ENCODE measurements around the gene EEPD1.

Gene EEPD1

DNA sequence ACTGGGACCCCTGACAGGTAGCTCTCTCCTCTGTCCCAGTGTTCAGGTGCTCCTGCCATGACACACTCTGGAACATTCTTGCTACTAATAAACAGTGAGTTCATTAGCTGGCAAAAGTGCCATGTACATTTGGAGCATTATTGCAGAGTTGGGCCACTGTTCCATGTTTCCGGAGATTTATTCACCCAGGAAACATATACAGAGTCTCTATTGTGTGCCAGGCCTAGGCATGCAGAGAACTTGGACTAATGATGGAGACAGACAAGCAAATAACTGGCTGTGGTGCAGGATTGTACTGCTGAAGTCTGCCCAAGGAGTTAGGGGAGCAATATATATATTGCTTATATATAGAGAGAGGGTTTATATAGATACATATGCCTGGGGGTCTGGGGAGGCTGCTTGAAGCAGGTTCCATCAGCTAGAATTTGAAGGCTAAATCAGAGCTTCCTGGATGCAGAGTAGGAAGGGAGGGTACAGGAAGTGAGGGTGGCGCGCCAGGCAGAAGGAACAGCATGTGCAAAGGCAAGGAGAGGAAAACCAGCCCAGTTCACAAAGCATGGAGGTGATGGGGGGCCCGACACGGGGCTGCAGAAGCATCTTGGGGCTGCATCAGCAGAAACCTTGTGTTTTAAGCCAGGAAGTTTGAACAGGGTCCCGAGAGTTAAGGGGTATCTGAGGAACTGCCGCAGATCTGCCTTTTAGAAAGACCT, 22.7 kb upstream of the EEPD1 start:
- no peak for ATAC-seq
- no peak for TF ChIP-seq RARB (CRISPR knock-in tag; IDR thresholded peaks at IDR 0.05)
- TF ChIP-seq ZFP3 (CRISPR knock-in tag; IDR thresholded peaks at IDR 0.05): no peak
- TF ChIP-seq GLIS3 (CRISPR knock-in tag; IDR thresholded peaks at IDR 0.05): no peak
- TF ChIP-seq, protein P1, sequence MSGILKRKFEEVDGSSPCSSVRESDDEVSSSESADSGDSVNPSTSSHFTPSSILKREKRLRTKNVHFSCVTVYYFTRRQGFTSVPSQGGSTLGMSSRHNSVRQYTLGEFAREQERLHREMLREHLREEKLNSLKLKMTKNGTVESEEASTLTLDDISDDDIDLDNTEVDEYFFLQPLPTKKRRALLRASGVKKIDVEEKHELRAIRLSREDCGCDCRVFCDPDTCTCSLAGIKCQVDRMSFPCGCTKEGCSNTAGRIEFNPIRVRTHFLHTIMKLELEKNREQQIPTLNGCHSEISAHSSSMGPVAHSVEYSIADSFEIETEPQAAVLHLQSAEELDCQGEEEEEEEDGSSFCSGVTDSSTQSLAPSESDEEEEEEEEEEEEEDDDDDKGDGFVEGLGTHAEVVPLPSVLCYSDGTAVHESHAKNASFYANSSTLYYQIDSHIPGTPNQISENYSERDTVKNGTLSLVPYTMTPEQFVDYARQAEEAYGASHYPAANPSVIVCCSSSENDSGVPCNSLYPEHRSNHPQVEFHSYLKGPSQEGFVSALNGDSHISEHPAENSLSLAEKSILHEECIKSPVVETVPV (CRISPR knock-in tag; IDR thresholded peaks at IDR 0.05): no peak
- TF ChIP-seq BACH2 (CRISPR knock-in tag; IDR thresholded peaks at IDR 0.05; ENCODE audit: borderline replicate concordance): no peak
- TF ChIP-seq, protein P2, sequence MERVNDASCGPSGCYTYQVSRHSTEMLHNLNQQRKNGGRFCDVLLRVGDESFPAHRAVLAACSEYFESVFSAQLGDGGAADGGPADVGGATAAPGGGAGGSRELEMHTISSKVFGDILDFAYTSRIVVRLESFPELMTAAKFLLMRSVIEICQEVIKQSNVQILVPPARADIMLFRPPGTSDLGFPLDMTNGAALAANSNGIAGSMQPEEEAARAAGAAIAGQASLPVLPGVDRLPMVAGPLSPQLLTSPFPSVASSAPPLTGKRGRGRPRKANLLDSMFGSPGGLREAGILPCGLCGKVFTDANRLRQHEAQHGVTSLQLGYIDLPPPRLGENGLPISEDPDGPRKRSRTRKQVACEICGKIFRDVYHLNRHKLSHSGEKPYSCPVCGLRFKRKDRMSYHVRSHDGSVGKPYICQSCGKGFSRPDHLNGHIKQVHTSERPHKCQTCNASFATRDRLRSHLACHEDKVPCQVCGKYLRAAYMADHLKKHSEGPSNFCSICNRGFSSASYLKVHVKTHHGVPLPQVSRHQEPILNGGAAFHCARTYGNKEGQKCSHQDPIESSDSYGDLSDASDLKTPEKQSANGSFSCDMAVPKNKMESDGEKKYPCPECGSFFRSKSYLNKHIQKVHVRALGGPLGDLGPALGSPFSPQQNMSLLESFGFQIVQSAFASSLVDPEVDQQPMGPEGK (CRISPR knock-in tag; IDR thresholded peaks at IDR 0.05; ENCODE audit: borderline replicate concordance): no peak
- TF ChIP-seq CREB5 (CRISPR knock-in tag; IDR thresholded peaks at IDR 0.05; ENCODE audit: low read depth): no peak
- TF ChIP-seq ZNF8 (CRISPR knock-in tag; IDR thresholded peaks at IDR 0.05): no peak
- TF ChIP-seq, protein P3, sequence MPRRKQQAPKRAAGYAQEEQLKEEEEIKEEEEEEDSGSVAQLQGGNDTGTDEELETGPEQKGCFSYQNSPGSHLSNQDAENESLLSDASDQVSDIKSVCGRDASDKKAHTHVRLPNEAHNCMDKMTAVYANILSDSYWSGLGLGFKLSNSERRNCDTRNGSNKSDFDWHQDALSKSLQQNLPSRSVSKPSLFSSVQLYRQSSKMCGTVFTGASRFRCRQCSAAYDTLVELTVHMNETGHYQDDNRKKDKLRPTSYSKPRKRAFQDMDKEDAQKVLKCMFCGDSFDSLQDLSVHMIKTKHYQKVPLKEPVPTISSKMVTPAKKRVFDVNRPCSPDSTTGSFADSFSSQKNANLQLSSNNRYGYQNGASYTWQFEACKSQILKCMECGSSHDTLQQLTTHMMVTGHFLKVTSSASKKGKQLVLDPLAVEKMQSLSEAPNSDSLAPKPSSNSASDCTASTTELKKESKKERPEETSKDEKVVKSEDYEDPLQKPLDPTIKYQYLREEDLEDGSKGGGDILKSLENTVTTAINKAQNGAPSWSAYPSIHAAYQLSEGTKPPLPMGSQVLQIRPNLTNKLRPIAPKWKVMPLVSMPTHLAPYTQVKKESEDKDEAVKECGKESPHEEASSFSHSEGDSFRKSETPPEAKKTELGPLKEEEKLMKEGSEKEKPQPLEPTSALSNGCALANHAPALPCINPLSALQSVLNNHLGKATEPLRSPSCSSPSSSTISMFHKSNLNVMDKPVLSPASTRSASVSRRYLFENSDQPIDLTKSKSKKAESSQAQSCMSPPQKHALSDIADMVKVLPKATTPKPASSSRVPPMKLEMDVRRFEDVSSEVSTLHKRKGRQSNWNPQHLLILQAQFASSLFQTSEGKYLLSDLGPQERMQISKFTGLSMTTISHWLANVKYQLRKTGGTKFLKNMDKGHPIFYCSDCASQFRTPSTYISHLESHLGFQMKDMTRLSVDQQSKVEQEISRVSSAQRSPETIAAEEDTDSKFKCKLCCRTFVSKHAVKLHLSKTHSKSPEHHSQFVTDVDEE (CRISPR knock-in tag; IDR thresholded peaks at IDR 0.05): no peak
- TF ChIP-seq ZFP30 (CRISPR knock-in tag; IDR thresholded peaks at IDR 0.05): no peak
- TF ChIP-seq OSR1 (CRISPR knock-in tag; IDR thresholded peaks at IDR 0.05): no peak
- no peak for TF ChIP-seq PPARA (CRISPR knock-in tag; IDR thresholded peaks at IDR 0.05; ENCODE audit: borderline replicate concordance)
- no peak for TF ChIP-seq ZNF565 (CRISPR knock-in tag; conservative IDR thresholded peaks at IDR 0.05; ENCODE audit: low read depth)
- no peak for TF ChIP-seq ISL1 (CRISPR knock-in tag; IDR thresholded peaks at IDR 0.05)

GRCh38 chr7:36131026-36131425, 22.0 kb upstream of the EEPD1 start:
- TF ChIP-seq ESRRG (CRISPR knock-in tag; IDR thresholded peaks at IDR 0.05): no peak
- ATAC-seq: no peak

GRCh38 chr7:36131499-36131898, 21.6 kb upstream of the EEPD1 start:
- no peak for TF ChIP-seq ISL1 (CRISPR knock-in tag; IDR thresholded peaks at IDR 0.05)
- no peak for TF ChIP-seq ESRRG (CRISPR knock-in tag; IDR thresholded peaks at IDR 0.05)
- no peak for ATAC-seq

- ATAC-seq: no peak
- TF ChIP-seq, protein P3 (CRISPR knock-in tag; IDR thresholded peaks at IDR 0.05): no peak
- TF ChIP-seq POU6F1 (CRISPR knock-in tag; IDR thresholded peaks at IDR 0.05; ENCODE audit: borderline replicate concordance, low read depth) (no peak), TOX (CRISPR knock-in tag; IDR thresholded peaks at IDR 0.05; ENCODE audit: borderline replicate concordance) (no peak), ZFP3 (CRISPR knock-in tag; IDR thresholded peaks at IDR 0.05) (no peak), SNAI2 (CRISPR knock-in tag; IDR thresholded peaks at IDR 0.05) (no peak), ARNTL (CRISPR knock-in tag; IDR thresholded peaks at IDR 0.05; ENCODE audit: borderline replicate concordance, low read depth) (no peak), GLIS3 (CRISPR knock-in tag; IDR thresholded peaks at IDR 0.05) (no peak), BACH2 (CRISPR knock-in tag; IDR thresholded peaks at IDR 0.05; ENCODE audit: borderline replicate concordance) (no peak)
These were observed 21.0 kb upstream of the EEPD1 start for GRCh38 chr7:36132012-36132411.

Data from SK-N-SH treated with all-trans-retinoic acid at 6 μM for 48 hours (cell line).